ENCODE results near the gene USP13.

- TF ChIP-seq POLR2AphosphoS5 (IDR thresholded peaks at IDR 0.05) (no peak), CTCF (IDR thresholded peaks at IDR 0.05) (no peak), POLR2A (IDR thresholded peaks at IDR 0.05) (no peak)
These were observed 92.9 kb downstream of the USP13 start for GRCh38 chr3:179745716-179746115.
